Measurements from ENCODE around the gene SCGB1D4.
A peak's percentile ranks its signal among the peaks of the same experiment; 100 is the strongest.
"Not testable (repeated sequence)": the region's sequence is repeated elsewhere in the genome, so short reads cannot be mapped to it uniquely, and the experiment has no call there.

SCGB1D4 gene, protein sequence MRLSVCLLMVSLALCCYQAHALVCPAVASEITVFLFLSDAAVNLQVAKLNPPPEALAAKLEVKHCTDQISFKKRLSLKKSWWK

DNA sequence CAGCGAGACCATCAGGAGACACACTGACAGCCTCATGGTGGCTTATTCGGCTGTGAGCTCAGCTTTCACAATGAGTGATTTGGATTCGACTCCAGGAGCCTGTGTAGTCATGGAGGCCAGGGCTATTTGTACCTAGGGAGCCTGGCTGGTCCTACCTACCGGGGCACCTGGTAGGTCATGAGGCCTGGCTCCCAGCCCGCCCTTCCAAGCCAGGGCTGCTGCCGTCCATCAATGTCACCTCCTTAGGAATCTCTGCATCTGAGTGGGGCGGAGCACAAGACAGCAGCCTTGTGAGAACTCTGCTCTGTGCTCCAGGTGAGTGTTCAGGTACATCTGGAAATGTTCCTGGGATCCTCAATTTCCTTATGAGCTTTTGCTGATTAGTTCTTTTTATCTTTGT, at the start of gene SCGB1D4:
Gene SCGB1D4 (minus strand): TSS at position 101 of the 400 bp plus-strand sequence. CDS start 65 bp downstream, at position 36.
- no peak within 1 kb of the TSS for H3K9ac ChIP-seq (ENCODE audit: low read length)
- H3K9me3 ChIP-seq (ENCODE audit: control insufficient read depth, low read length) = no peaks in the 10 kb centered on the region
- no peaks in the 10 kb centered on the region for H3K36me3 ChIP-seq (ENCODE audit: control insufficient read depth, insufficient read depth, low read length, severe bottlenecking)
- H3K4me1 ChIP-seq (ENCODE audit: control insufficient read depth, insufficient read depth, low read length) = no peaks in the 10 kb centered on the region
- H3K27me3 ChIP-seq (replicated peaks; ENCODE audit: control insufficient read depth, insufficient read depth, low read length) = peaks cover 29% of the 10 kb centered on the region
- no peak within 1 kb of the TSS for H3K4me3 ChIP-seq (ENCODE audit: low read length)
- no peak for DNase-seq (ENCODE audit: low read depth)

DNA sequence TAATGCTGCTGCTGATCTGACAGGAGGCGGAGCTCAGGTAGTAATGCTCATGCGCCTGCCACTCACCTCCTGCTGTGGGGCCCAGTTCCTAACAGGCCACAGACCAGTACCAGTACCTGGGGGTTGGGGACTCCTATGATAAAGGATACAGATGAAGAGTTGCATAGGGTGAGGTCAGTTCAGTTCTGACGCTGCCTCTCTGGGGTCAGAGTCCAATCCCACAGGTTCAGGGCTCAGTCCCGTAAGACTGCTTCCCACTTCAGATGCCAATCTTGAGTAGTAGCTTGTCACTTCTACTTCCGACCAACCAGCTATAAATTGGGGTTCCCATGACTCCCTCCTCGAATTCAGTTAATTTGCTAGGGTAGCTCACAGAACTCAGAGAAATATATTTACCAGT, 47.0 kb upstream of the SCGB1D4 start:
- H3K4me3 ChIP-seq (ENCODE audit: low read length) = no peak overlapping the region
- H3K4me1 ChIP-seq (ENCODE audit: control insufficient read depth, insufficient read depth, low read length) = no peaks in the 10 kb centered on the region
- H3K9ac ChIP-seq (ENCODE audit: low read length) = no peak overlapping the region
- no peak for DNase-seq (ENCODE audit: low read depth)
- peaks cover 25% of the 10 kb centered on the region for H3K27me3 ChIP-seq (replicated peaks; ENCODE audit: control insufficient read depth, insufficient read depth, low read length)
- H3K9me3 ChIP-seq (ENCODE audit: control insufficient read depth, low read length) = no peaks in the 10 kb centered on the region
- no peaks in the 10 kb centered on the region for H3K36me3 ChIP-seq (ENCODE audit: control insufficient read depth, insufficient read depth, low read length, severe bottlenecking)

DNA sequence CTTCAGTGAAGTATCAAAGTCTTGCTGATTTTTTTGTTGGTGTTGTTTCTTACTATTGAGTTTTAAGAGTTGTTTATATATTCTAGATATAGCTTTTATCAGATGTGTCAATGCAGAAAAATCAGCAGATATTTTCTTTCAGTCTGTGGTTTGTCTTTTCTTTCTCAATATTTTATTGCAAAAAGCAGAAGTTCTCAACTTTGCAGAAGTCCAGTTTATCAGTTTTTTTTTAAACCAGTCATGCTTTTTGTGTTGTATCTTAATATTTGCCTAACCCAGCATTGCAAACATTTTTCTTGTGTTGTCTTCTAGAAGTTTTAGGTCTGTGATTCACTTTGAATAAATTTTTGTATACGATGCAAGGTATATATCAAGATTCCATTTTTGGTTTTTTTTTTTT, 45.3 kb upstream of the SCGB1D4 start:
- H3K27me3 ChIP-seq (replicated peaks; ENCODE audit: control insufficient read depth, insufficient read depth, low read length) = peaks cover 18% of the 10 kb centered on the region
- no peak overlapping the region for H3K4me3 ChIP-seq (ENCODE audit: low read length)
- no peaks in the 10 kb centered on the region for H3K4me1 ChIP-seq (ENCODE audit: control insufficient read depth, insufficient read depth, low read length)
- no peak overlapping the region for H3K9ac ChIP-seq (ENCODE audit: low read length)
- no peaks in the 10 kb centered on the region for H3K9me3 ChIP-seq (ENCODE audit: control insufficient read depth, low read length)
- DNase-seq (ENCODE audit: low read depth) = no peak
- no peaks in the 10 kb centered on the region for H3K36me3 ChIP-seq (ENCODE audit: control insufficient read depth, insufficient read depth, low read length, severe bottlenecking)

DNA sequence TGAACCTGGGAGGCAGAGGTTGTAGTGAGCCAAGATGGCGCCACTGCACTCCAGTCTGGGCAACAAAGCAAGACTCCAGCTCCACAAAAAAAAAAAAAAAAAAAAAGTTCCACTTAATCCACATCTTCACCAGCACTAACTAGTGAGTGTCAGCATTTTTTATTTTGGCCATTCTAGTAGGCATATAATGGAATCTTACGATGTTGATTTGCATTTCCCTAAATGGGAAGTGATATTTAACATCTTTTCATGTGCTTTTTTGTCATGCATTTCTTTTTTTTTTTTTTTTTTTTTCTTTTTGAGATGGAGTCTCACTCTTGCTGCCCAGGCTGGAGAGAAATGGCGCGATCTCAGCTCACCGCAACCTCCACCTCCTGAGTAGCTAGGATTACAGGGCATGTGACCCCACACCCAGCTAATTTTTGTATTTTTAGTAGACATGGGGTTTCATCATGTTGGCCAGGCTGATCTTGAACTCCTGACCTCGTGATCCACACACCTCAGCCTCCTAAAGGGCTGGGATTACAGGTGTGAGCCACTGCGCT, 44.8 kb upstream of the SCGB1D4 start:
- H3K4me3 ChIP-seq (ENCODE audit: low read length); DNase-seq (ENCODE audit: low read depth); H3K36me3 ChIP-seq (ENCODE audit: control insufficient read depth, insufficient read depth, low read length, severe bottlenecking); H3K9me3 ChIP-seq (ENCODE audit: control insufficient read depth, low read length); H3K4me1 ChIP-seq (ENCODE audit: control insufficient read depth, insufficient read depth, low read length); H3K9ac ChIP-seq (ENCODE audit: low read length): not testable (repeated sequence)
- H3K27me3 ChIP-seq (replicated peaks; ENCODE audit: control insufficient read depth, insufficient read depth, low read length) = peaks cover 17% of the 10 kb centered on the region

DNA sequence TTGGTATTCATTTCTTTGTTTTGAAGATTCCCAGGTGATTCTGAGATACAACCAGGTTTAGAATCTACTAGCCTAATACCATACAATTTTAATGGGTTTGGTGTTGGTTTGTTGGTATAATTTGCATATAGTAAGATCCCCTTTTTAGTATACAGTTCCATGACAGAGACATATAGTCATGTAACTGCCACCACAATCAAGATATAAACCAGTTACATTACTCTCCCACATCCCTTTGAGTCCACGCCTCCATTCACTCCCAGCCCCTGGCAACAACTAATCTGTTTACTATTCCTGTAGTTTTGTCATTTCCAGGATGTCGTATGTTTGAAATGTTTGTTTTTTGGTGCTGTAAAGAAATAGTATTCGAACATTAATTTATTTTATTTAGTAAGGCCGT, 42.7 kb upstream of the SCGB1D4 start:
- H3K27me3 ChIP-seq (replicated peaks; ENCODE audit: control insufficient read depth, insufficient read depth, low read length) = peaks cover 24% of the 10 kb centered on the region
- H3K9me3 ChIP-seq (ENCODE audit: control insufficient read depth, low read length) = no peaks in the 10 kb centered on the region
- H3K36me3 ChIP-seq (ENCODE audit: control insufficient read depth, insufficient read depth, low read length, severe bottlenecking) = no peaks in the 10 kb centered on the region
- H3K9ac ChIP-seq (ENCODE audit: low read length) = no peak overlapping the region
- H3K4me3 ChIP-seq (ENCODE audit: low read length) = no peak overlapping the region
- DNase-seq (ENCODE audit: low read depth) = no peak
- H3K4me1 ChIP-seq (ENCODE audit: control insufficient read depth, insufficient read depth, low read length) = peaks cover 4% of the 10 kb centered on the region

DNA sequence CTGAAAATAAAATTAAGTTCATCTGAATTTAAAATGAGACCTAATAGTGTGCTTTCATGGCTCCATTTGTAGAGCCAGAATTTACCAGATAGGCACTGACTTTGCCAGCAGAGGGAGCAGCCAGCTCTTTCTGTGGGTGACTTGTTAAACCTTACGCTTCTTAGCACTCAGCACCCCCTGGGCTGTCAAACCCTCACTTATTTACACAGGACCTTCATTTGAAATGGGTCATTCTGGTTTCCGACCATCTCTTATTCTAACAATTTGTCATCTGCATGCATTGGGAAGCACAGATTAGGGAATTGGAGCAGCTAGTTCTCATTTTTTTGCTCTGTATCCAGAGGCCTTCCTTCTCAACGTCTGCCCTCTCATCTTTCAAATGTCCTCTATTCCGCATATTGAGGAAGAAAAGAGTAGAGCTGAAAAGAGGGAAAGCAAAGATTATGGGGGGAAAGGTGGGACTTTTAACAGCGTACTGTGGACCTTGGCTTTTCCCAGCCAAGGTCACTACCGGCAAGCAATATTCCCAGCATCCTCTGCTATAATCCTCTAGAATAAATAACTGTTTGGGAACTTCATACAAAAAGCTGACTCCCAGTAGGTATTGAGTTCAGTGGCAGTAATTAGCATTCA, 41.5 kb upstream of the SCGB1D4 start:
- no peaks in the 10 kb centered on the region for H3K36me3 ChIP-seq (ENCODE audit: control insufficient read depth, insufficient read depth, low read length, severe bottlenecking)
- no peak overlapping the region for H3K9ac ChIP-seq (ENCODE audit: low read length)
- no peaks in the 10 kb centered on the region for H3K9me3 ChIP-seq (ENCODE audit: control insufficient read depth, low read length)
- H3K27me3 ChIP-seq (replicated peaks; ENCODE audit: control insufficient read depth, insufficient read depth, low read length) = peaks cover 29% of the 10 kb centered on the region
- DNase-seq (ENCODE audit: low read depth) = peak; percentile 75
- no peak overlapping the region for H3K4me3 ChIP-seq (ENCODE audit: low read length)
- peaks cover 4% of the 10 kb centered on the region for H3K4me1 ChIP-seq (ENCODE audit: control insufficient read depth, insufficient read depth, low read length)

DNA sequence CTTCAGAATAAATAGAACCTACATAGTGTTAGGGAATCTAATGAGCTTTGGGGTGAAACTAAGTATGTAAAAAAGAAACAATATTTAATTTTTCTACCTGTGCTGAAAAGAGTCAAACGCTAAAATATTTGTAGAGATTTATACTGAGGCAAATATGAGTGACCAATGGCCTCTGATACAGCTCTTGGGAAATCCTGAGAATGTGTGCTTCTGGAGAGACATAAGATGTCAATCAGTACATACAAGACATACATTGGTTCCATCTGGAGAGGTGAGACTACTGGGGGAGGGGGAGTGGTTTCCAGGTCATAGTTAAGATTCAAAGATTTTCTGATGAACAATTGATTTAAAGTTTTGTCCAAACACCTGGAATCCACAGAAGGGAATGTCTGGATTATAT, 39.3 kb upstream of the SCGB1D4 start:
- Histone ChIP-seq H3K9ac (ENCODE audit: low read length) (no peak overlapping the region), H3K27me3 (replicated peaks; ENCODE audit: control insufficient read depth, insufficient read depth, low read length) (peaks cover 40% of the 10 kb centered on the region), H3K4me3 (ENCODE audit: low read length) (peak overlapping the region; percentile 79), H3K36me3 (ENCODE audit: control insufficient read depth, insufficient read depth, low read length, severe bottlenecking) (no peaks in the 10 kb centered on the region), H3K9me3 (ENCODE audit: control insufficient read depth, low read length) (no peaks in the 10 kb centered on the region), H3K4me1 (ENCODE audit: control insufficient read depth, insufficient read depth, low read length) (peaks cover 4% of the 10 kb centered on the region)
- DNase-seq (ENCODE audit: low read depth) = no peak

DNA sequence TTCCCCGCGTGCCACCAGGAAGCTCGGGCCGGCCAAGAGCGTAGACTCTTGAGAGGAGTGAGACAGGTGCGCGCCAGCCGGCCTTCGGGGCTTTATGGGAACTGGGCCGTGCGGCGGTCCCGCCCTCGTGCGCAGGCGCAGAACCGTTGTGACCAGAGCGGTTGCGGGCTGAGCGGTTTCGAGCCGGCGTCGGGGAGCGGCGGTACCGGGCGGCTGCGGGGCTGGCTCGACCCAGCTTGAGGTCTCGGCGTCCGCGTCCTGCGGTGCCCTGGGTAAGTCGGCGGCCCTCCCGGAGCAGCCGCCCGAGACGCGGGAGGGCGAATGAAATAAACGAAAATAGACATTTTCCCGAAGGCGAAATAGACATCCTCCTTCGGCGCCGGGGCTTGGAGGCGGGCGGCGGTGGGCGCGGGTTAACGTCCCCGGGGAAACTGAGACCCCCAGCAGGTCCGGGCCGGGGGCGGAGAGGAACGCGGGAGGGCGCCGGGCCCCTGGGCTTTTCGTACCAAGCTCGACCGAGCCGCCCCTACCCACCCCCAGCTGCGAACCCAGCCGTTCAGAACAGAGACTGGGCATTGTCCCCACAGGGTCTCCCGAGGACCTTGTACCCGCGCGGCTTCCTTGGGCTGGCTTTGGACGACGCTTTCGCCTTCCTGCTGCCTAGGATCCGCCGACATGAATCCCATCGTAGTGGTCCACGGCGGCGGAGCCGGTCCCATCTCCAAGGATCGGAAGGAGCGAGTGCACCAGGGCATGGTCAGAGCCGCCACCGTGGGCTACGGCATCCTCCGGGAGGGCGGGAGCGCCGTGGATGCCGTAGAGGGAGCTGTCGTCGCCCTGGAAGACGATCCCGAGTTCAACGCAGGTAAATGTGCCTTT, 38.7 kb upstream of the SCGB1D4 start, which contains the start of gene ASRGL1:
Gene ASRGL1 (plus strand): TSS at position 146 of the 879 bp plus-strand sequence. CDS start 530 bp downstream, at position 676.
- Histone ChIP-seq H3K4me3 (ENCODE audit: low read length) (peak within 1 kb of the TSS; percentile 79), H3K9ac (ENCODE audit: low read length) (peak within 1 kb of the TSS; percentile 51), H3K27me3 (replicated peaks; ENCODE audit: control insufficient read depth, insufficient read depth, low read length) (peaks cover 40% of the 10 kb centered on the region), H3K9me3 (ENCODE audit: control insufficient read depth, low read length) (no peaks in the 10 kb centered on the region), H3K4me1 (ENCODE audit: control insufficient read depth, insufficient read depth, low read length) (peaks cover 4% of the 10 kb centered on the region), H3K36me3 (ENCODE audit: control insufficient read depth, insufficient read depth, low read length, severe bottlenecking) (no peaks in the 10 kb centered on the region)
- DNase-seq (ENCODE audit: low read depth) = peak; percentile 84

DNA sequence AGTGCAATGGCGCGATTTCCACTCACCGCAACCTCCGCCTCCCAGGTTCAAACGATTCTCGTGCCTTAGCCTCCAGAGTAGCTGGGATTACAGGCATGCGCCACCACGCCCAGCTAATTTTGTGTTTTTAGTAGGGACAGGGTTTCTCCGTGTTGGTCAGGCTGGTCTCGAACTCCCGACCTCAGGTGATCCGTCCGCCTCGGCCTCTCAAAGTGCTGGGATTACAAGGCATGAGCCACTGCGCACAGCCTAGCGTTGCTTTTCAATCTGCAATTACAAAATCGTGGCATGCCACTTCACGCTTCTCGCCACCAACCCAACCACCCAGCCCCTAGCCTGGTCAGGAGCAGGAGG, 38.1 kb upstream of the SCGB1D4 start:
- H3K4me1 ChIP-seq (ENCODE audit: control insufficient read depth, insufficient read depth, low read length); H3K9me3 ChIP-seq (ENCODE audit: control insufficient read depth, low read length); H3K9ac ChIP-seq (ENCODE audit: low read length); DNase-seq (ENCODE audit: low read depth); H3K36me3 ChIP-seq (ENCODE audit: control insufficient read depth, insufficient read depth, low read length, severe bottlenecking): not testable (repeated sequence)
- Histone ChIP-seq H3K27me3 (replicated peaks; ENCODE audit: control insufficient read depth, insufficient read depth, low read length) (peaks cover 40% of the 10 kb centered on the region), H3K4me3 (ENCODE audit: low read length) (peak overlapping the region; percentile 79)

DNA sequence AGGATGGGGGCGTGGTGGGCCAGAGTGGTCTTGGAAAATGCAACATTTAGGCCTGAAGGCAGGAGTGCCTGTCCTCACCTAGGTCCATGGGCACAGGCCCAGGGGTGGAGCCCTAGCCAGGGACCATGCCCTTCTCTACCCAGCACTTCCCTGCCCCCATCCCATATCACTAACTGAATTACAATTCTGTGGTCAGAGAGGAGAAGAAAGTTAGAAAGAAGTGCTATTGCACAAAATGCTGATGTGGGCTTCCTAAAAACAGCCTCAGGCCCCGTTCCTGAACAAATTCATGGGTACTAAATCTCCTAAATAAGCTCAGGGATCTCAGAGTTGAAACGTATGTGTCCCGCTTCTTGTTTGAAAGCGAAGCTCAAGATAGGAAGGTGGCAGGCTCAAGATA, 34.9 kb upstream of the SCGB1D4 start:
- H3K4me3 ChIP-seq (ENCODE audit: low read length) = no peak overlapping the region
- peaks cover 4% of the 10 kb centered on the region for H3K4me1 ChIP-seq (ENCODE audit: control insufficient read depth, insufficient read depth, low read length)
- no peaks in the 10 kb centered on the region for H3K9me3 ChIP-seq (ENCODE audit: control insufficient read depth, low read length)
- H3K27me3 ChIP-seq (replicated peaks; ENCODE audit: control insufficient read depth, insufficient read depth, low read length) = peaks cover 53% of the 10 kb centered on the region
- H3K36me3 ChIP-seq (ENCODE audit: control insufficient read depth, insufficient read depth, low read length, severe bottlenecking) = no peaks in the 10 kb centered on the region
- no peak for DNase-seq (ENCODE audit: low read depth)
- no peak overlapping the region for H3K9ac ChIP-seq (ENCODE audit: low read length)

DNA sequence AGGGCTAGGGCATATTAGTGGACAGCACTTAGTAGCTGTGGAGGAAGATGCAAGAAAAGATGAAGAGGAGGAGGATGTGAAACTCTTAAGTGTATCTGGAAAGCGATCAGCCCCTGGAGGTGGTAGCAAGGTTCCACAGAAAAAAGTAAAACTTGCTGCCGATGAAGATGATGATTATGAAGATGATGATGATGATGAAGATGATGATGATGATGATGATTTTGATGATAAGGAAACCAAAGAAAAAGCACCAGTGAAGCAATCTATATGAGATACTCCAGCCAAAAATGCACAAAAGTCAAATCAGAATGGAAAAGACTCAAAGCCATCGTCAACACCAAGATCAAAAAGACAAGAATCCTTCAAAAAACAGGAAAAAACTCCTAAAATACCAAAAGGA, 32.4 kb upstream of the SCGB1D4 start:
- peaks cover 39% of the 10 kb centered on the region for H3K27me3 ChIP-seq (replicated peaks; ENCODE audit: control insufficient read depth, insufficient read depth, low read length)
- H3K4me3 ChIP-seq (ENCODE audit: low read length); H3K4me1 ChIP-seq (ENCODE audit: control insufficient read depth, insufficient read depth, low read length); H3K9me3 ChIP-seq (ENCODE audit: control insufficient read depth, low read length); DNase-seq (ENCODE audit: low read depth); H3K36me3 ChIP-seq (ENCODE audit: control insufficient read depth, insufficient read depth, low read length, severe bottlenecking); H3K9ac ChIP-seq (ENCODE audit: low read length): not testable (repeated sequence)

Data from adipocyte (in vitro differentiated cells).